Loucy (cell line): ENCODE data around the gene CCDC57.

ENCODE experiments used
- EZH2phosphoT487 ChIP-seq: fragments of 200-600 bp; IDR thresholded peaks from 2 replicates; pipeline ENCODE4 v1.6.1; 2018; ENCODE audit warnings: antibody characterized with exemption, mild to moderate bottlenecking, moderate library complexity, borderline replicate concordance
- TF ChIP-seq, protein P1 (sequence below): fragments of 200-600 bp; sonication (generic); conservative IDR thresholded peaks from 2 replicates; pipeline ENCODE4 v1.5.1; 2014; ENCODE audit warnings: mild to moderate bottlenecking, antibody characterized with exemption, low read length

- TF ChIP-seq, protein P1, sequence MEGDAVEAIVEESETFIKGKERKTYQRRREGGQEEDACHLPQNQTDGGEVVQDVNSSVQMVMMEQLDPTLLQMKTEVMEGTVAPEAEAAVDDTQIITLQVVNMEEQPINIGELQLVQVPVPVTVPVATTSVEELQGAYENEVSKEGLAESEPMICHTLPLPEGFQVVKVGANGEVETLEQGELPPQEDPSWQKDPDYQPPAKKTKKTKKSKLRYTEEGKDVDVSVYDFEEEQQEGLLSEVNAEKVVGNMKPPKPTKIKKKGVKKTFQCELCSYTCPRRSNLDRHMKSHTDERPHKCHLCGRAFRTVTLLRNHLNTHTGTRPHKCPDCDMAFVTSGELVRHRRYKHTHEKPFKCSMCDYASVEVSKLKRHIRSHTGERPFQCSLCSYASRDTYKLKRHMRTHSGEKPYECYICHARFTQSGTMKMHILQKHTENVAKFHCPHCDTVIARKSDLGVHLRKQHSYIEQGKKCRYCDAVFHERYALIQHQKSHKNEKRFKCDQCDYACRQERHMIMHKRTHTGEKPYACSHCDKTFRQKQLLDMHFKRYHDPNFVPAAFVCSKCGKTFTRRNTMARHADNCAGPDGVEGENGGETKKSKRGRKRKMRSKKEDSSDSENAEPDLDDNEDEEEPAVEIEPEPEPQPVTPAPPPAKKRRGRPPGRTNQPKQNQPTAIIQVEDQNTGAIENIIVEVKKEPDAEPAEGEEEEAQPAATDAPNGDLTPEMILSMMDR: no peak
- TF ChIP-seq EZH2phosphoT487: no peak
These were observed 146.9 kb downstream of the CCDC57 start, which contains the start of gene DUS1L for GRCh38 chr17:82065638-82066303.
